GM19043 (cell line): ENCODE measurements around the gene GLUL.

ENCODE experiments used
- ATAC-seq: cut with Tn5 transposase; IDR thresholded peaks from one replicate; pipeline ENCODE4 v1.9.1; 2021; ENCODE audit warnings: low read depth; ENCODE audit not compliant: unreplicated experiment

GLUL gene

DNA sequence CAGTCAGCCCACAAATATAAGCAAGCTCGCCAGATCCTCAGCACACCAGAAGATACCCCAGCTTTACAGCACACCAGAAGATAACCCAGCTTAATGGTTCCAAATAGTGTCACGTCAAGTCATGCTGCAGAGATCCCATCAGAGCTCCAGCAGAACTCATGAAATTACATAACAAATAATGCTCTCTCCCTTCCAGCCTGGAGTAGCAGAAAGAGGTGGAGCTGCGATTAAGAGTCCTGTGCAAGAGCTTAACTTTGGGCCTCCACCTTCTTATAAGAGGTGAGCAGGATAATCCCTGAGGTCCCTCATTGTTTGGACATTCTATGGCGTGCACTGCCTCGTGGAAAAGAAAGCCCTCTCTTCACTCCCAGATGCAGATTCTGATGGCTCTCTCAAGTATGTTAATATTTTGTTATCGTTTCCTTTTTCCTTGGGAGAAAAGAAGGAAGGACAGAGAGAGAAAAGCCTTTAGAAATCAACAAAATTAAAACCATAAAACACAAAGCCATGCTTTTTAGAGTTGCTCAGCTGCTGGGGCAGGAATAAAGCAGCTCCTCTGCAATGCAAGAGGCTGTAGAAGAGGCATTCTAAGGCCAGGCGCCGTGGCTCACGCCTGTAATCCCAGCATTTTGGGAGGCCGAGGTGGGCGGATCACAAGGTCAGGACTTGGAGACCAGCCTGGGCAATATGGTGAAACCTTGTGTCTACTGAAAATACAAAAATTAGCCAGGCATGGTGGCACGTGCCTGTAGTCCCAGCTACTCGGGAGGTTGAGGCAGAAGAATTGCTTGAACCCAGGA is 59.1 kb downstream of the GLUL start:
- no peak for ATAC-seq
